A673 (cell line): ENCODE results near the gene PPCDC.

Source experiments
- CTCF ChIP-seq: fragments of 300-800, 200-600 bp; sonication (generic); conservative IDR thresholded peaks from 2 replicates; pipeline ENCODE4 v1.5.1; 2017; ENCODE audit warnings: low read depth, mild to moderate bottlenecking, antibody characterized with exemption, low read length, moderate library complexity, mixed read lengths
- EZH2 ChIP-seq: fragments of 200-600 bp; sonication (generic); IDR thresholded peaks from 2 replicates; pipeline ENCODE4 v1.6.1; 2017; ENCODE audit warnings: borderline replicate concordance, low read depth, mild to moderate bottlenecking, mixed read lengths, antibody characterized with exemption, low read length; ENCODE audit not compliant: poor library complexity, severe bottlenecking

- no peak for TF ChIP-seq CTCF
- no peak for TF ChIP-seq EZH2
These were observed 6.6 kb downstream of the PPCDC start for GRCh38 chr15:75030023-75030413.
